ENCODE measurements around the gene SCRG1.

SCRG1 gene

DNA sequence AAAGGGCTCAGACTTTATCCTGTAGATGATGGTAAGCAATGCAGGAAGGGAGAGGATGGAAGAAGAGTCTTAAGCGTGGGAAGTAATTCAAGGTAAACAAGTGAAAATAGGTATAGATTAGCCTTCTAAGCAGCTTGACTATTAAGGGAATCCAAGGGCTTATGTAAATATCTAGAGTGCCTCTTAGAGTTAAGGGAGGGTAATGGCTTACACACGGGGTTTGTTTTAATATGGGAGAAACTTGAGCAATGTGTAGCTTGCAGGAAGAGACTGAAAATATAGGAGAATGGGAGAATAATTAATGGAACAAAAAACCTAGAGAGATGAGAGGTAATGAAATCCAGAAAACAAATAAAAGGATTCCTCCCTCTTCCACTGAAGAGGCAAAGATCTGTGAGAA lies 41.0 kb downstream of the SCRG1 start:
- DNase-seq = no peak

DNA sequence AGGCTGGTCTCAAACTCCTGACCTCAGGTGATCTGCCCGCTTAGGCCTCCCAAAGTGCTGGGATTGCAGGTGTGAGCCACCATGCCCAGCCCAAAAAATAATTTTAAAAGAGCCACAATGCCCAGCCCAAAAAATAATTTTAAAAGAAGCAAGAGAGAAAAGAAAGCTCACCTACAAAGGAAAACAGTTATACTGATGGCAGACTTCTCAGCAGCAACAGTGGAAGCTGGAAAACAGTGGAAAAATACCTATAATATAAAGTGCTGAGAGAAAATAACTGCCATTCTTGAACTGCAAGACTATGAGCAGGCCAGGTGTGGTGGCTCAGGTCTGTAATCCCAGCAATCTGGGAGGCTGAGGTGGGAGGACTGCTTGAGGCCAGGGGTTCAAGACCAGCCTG lies 51.4 kb downstream of the SCRG1 start:
- no peak for DNase-seq

DNA sequence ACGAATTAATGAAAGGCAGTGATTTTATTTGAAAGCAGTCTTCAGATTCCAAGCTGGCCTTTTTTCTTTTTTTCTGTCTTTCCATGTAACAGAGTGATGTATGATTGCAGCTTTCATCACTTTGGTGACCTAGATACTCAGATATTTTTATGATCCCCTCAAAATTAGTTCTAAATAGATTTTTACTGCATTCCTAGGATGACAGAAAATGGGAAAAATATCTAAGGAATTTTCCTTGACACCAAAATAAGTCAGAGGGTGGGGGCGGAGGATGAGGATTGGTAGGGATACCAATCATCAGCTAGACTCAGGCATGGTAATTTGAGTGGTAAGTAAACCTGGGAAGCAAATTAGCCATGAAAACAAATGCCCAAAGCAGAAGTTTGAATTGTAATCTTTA lies 52.8 kb downstream of the SCRG1 start:
- DNase-seq = no peak

DNA sequence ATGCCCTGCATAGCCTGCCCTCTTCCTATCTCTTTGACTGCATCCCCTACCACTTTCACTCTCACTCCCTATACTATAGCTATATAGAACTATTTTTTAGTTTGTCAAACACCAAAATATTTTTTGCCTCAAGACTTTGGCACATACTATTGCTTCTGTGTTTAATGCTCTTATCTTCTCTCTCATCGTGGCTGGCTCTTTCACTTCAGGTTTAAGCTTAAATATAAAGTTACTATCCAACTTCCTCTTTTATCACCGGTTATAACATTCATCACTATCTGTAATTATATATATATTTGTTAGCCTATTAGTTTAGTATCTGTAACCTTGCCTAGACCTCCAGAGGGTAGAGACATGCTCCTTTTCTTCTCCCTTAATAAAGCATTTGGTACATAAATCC lies 53.3 kb downstream of the SCRG1 start:
- DNase-seq = no peak

DNA sequence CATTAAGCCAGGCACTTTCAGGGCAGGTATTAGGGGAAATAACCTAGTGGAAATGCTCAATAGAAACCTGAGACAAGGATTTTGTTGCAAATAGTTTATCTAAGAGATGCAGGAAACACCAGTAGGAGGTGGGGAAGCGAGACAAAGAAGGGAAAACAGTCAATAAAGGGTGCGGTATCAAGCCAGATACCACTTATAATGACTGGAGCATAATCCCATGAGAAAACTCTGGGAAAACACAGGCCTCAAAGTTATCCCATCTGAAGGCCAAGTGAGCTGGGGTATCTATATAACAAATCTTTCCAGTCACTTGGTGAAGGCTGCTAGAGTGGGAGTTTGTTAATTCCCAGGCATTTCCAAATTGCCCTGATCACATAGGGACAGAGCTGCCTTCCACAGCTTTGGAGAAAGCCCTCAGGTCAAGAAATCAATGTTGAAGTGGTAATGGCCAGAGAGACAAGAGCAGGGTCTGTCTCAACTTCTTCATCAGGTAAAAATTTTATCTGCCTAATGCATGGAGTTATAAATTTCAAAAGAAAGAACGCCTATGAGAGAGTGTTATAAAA lies 55.0 kb downstream of the SCRG1 start:
- DNase-seq = no peak

DNA sequence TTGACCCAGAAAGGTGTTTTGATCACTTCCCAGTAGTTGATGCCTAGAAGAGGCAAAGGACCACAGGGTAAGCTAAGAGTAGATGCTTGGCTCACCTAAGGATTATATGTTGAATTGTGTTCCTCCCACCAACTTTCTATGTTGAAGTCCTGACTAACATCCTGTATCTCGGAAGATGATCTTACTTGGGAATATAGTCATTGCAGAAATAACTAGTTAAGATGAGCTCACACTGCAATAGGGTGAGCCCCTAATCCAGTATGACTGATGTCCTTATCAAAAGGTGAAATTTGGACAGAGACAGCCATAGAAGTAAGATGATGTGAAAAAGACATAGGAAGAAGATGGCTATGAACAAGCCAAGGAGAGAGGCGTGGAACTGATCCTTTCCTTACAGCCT lies 61.5 kb downstream of the SCRG1 start:
- no peak for DNase-seq

DNA sequence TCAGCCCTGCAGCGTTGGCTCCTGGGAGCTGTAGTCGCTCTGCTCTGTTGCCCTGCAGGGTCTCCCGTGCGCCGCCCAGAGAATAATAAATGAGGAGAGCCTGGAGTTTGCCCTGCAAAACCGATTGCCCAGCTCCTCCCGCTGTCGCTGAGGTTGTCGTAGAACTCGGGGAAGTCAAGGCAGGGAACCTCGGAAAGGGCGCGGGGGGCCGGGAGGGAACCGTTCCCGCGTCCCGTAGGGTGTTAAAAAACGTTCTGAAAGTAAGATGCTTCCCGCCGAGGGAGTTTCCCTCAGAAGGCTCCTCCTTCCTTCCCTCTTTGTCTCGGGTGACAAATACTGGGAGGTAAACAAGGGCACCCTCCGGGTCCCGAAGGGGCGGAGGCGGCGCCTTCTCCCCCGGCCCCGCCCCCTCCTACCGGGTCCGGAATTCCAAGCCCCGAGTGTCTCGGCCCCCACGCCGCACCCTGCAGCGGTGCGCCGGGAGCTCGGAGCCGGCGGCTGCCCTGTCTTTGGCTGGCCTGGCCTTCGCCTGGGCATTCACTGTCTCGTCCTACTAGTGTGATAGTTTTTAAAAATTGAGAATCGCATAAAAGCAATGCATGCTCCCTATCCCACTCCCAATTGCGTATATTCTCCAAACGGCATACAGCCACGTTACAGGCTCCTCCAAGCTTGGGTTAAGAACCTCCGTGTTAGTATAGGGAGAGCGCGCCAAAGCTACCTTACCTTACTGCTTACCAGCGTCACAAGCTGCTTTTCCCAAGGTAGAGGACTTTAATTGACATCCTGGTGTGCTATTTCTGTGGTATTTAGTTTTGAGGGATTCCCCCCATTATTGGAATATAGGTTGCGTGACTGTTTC lies 63.8 kb downstream of the SCRG1 start:
- DNase-seq = no peak

All from activated T-cell treated with anti-CD3 and anti-CD28 coated beads, Interleukin-2, amount 50 U/mL, for 1 hour (primary cell).